HepG2 (cell line): Measurements from ENCODE around the gene KIAA0408. TPM values are rescaled to one million over a fixed set of nuclear protein-coding genes. Genes with fewer than 3 reads are reported as not detected.

Experiments used
- ARNT ChIP-seq: fragments of 450-650 bp; IDR thresholded peaks from 2 replicates; pipeline ENCODE4 v1.6.1; 2017
- CTCF ChIP-seq: sonication (generic); formaldehyde crosslinking; IDR thresholded peaks from 2 replicates; pipeline ENCODE4 v1.5.0; 2020; ENCODE audit warnings: mild to moderate bottlenecking, missing genetic modification reagents, moderate library complexity
- GATA4 ChIP-seq: sonication (generic); IDR thresholded peaks from 2 replicates; pipeline ENCODE4 v1.6.1; 2016; ENCODE audit warnings: antibody characterized with exemption, low read depth, borderline replicate concordance
- HDAC1 ChIP-seq: sonication (generic); formaldehyde crosslinking; IDR thresholded peaks from 2 replicates; pipeline ENCODE4 v1.5.1; 2020; ENCODE audit warnings: mild to moderate bottlenecking, missing genetic modification reagents
- PBX3 ChIP-seq: sonication (generic); formaldehyde crosslinking; IDR thresholded peaks from 2 replicates; pipeline ENCODE4 v1.8.1; 2023; ENCODE audit warnings: missing genetic modification reagents, inconsistent platforms, borderline replicate concordance
- PHF5A ChIP-seq: IDR thresholded peaks from one replicate; pipeline ENCODE4 v1.6.1; 2018; ENCODE audit warnings: low read depth, missing genetic modification reagents; ENCODE audit not compliant: unreplicated experiment
- RAD21 ChIP-seq: fragments of 450-650 bp; formaldehyde crosslinking; IDR thresholded peaks from 2 replicates; pipeline ENCODE4 v1.5.0; 2020; ENCODE audit warnings: mild to moderate bottlenecking
- RBM39 ChIP-seq: fragments of 200-400 bp; formaldehyde crosslinking; IDR thresholded peaks from one replicate; pipeline ENCODE4 v1.6.1; 2018; ENCODE audit warnings: antibody characterized with exemption, mild to moderate bottlenecking, low read depth, low read length; ENCODE audit not compliant: poor library complexity, severe bottlenecking
- SMAD3 ChIP-seq: sonication (generic); formaldehyde crosslinking; IDR thresholded peaks from 2 replicates; pipeline ENCODE4 v1.4.0; 2020; ENCODE audit warnings: missing genetic modification reagents
- SOX6 ChIP-seq, 2 experiments: fragments of 450-650 bp in 1 of 2; sonication (generic) in 1 of 2; formaldehyde crosslinking in 1 of 2; IDR thresholded peaks; 2 replicates each; pipeline versions ENCODE4 v1.4.0 to v1.6.1; 2017 to 2020; ENCODE audit warnings: antibody characterized with exemption in 1 of 2, mild to moderate bottlenecking in 1 of 2, missing genetic modification reagents in 1 of 2
- ZNF101 ChIP-seq: sonication (generic); formaldehyde crosslinking; IDR thresholded peaks from 2 replicates; pipeline ENCODE4 v1.4.0; 2020; ENCODE audit warnings: mild to moderate bottlenecking, low read depth, missing genetic modification reagents, borderline replicate concordance
- ZNF142 ChIP-seq: sonication (generic); formaldehyde crosslinking; IDR thresholded peaks from 2 replicates; pipeline ENCODE4 v1.4.0; 2020; ENCODE audit warnings: missing genetic modification reagents
- ZNF280D ChIP-seq: sonication (generic); formaldehyde crosslinking; IDR thresholded peaks from 2 replicates; pipeline ENCODE4 v1.5.1; 2020; ENCODE audit warnings: mild to moderate bottlenecking, missing genetic modification reagents
- ZNF503 ChIP-seq: sonication (generic); formaldehyde crosslinking; IDR thresholded peaks from 2 replicates; pipeline ENCODE4 v1.4.0; 2020; ENCODE audit warnings: missing genetic modification reagents
- ZNF839 ChIP-seq: sonication (generic); formaldehyde crosslinking; IDR thresholded peaks from 2 replicates; pipeline ENCODE4 v1.4.0; 2020; ENCODE audit warnings: missing genetic modification reagents, mild to moderate bottlenecking, borderline replicate concordance
- polyA plus RNA-seq, 8 experiments: library from polyadenylated mRNA; depleted of rRNA in 3 of 8; stranded (reverse) in 7 of 8; unstranded in 1 of 8; fragments of >200 nt; fragmentation: Illumina TruSeq in 4 of 8; extraction: Trizol in 4 of 8; gene quantifications; 2 replicates each; pipeline versions ENCODE4 v1.2.1 to v1.2.3, GENCODE V29; 2011 to 2016; ENCODE audit warnings: low read depth in 4 of 8, missing spikeins in 1 of 8, mixed read lengths in 1 of 8; ENCODE audit not compliant: insufficient read depth in 1 of 8
- total RNA-seq, 5 experiments: library from RNA; depleted of rRNA; stranded (reverse); fragments of >200 nt; fragmentation: Illumina TruSeq; extraction: Trizol; gene quantifications; 2 replicates each; pipeline ENCODE4 v1.2.3, GENCODE V29; 2016; ENCODE audit warnings: low read depth in 1 of 5

Gene KIAA0408
- total and polyA plus RNA-seq, 2 of the 13 experiments (the other 11 are each of a cell fraction or from before 2014, with no cell fraction given), result not detected

GRCh38 chr6:127464881-127465459, 5.8 kb upstream of the KIAA0408 start (continued):
- TF ChIP-seq CTCF (CRISPR knock-in tag) (peak; percentile 84), ZNF101 (no peak), GATA4 (no peak), ZNF839 (CRISPR knock-in tag) (no peak), ARNT (no peak), ZNF280D (CRISPR knock-in tag) (no peak), ZNF142 (no peak), SMAD3 (CRISPR knock-in tag) (no peak), ZNF503 (CRISPR knock-in tag) (no peak), PBX3 (CRISPR knock-in tag) (no peak), PHF5A (CRISPR knock-in tag) (no peak), RBM39 (no peak), RAD21 (peak; percentile 63; the same call in 1 of the 2 replicates), HDAC1 (CRISPR knock-in tag) (no peak), SOX6 (IDR thresholded peaks at IDR 0.05) (no peak), SOX6 (CRISPR knock-in tag; IDR thresholded peaks at IDR 0.05) (no peak)
